G401 (cell line): ENCODE results near the gene LMO1. TPM values are rescaled to one million over a fixed set of nuclear protein-coding genes. Genes with fewer than 3 reads are reported as not detected.

ENCODE experiments used
- DNase-seq: peaks from one replicate; pipeline ENCODE4 v3.0.0-alpha.2; 2015; ENCODE audit warnings: low spot score
- in situ Hi-C: cut with HindIII; loops from 2 replicates; pipeline ENCODE4 v1.10.0; 2016; ENCODE audit warnings: low sequenced_read_pairs, mixed read lengths
- total RNA-seq: library from RNA; depleted of rRNA; stranded (reverse); fragments of >200 nt; shearing (Covaris generic); gene quantifications from 2 replicates; pipeline ENCODE4 v1.2.3, GENCODE V29; 2014; rRNA removed

LMO1 gene
- total RNA-seq = not detected in 2 replicates

DNA sequence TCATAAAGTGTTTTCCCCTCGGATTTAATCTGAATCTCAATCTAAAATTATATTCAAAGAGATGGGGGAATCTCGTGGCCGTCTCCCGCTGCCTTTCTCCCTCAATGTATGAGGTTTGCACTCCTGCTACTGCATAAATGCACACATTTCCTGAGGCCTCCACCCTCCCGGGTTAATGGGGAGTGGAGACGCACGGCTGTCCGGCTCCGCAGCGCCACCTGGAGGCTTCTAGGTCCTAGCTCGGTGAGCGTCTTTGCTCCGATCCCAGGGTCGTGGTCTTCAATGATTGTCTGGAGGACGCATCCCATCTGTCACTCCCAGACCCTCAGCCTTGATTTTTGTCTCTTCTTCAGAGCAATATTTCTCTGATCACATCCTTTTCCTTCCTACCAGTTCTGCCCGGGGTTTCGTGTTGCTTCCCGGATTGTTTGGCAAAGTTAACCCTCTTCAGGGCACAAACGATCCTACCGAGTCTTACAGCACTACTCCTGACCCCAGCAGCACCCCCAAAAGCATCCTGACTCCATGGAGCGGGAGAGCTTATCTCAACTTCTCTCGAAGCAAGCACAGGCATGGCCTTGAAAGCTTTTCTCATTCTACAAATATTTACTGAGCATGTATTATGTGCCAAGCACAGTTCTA, at the start of gene LMO1:
TSS of gene LMO1 (minus strand) at position 110 of the 642 bp plus-strand sequence. CDS start 516 bp downstream, outside the sequence.
- peak; percentile 87 for DNase-seq
- in situ Hi-C loops = no loop called here

DNA sequence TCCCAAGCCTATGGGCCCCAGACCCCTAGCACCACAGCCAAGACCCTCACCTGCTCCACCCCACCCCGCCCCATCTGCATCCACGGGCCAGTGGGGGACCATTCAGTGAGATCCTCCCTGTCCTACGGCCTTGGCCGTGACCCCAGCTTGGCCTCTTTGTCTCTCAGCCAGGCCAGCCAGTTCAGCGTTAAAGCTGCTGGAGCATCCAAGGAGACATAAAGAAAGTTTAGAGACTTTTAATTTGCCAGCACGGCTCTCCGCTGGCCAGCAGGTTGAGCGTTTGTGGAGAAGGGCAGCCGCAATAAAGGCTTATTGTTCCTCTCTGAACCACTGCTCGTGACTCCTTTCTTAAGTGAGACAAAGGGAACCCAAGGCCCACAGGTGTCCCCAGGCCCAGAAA, 49.3 kb upstream of the LMO1 start:
- in situ Hi-C loops = no loop called here
- DNase-seq = no peak

DNA sequence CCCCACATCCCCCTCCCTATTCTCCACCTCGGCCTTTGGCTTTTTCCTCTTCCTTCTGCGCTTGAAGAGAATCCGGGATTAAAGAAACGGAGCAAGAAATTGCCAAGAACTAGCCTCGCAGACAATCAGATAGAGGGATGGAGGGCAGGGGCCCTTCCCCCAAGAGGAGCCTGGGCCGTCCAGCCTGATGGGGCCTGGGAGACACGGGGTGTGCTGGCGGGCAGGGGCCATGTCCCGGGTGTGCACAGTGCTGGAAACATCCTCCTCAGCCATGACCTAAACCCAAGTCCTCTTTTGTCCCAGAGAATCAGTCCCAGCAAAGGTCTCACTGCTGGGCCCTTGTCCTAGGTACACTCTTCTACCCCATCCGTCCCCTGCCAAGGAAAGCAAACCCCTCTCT, 47.7 kb upstream of the LMO1 start:
- in situ Hi-C loops = no loop called here

DNA sequence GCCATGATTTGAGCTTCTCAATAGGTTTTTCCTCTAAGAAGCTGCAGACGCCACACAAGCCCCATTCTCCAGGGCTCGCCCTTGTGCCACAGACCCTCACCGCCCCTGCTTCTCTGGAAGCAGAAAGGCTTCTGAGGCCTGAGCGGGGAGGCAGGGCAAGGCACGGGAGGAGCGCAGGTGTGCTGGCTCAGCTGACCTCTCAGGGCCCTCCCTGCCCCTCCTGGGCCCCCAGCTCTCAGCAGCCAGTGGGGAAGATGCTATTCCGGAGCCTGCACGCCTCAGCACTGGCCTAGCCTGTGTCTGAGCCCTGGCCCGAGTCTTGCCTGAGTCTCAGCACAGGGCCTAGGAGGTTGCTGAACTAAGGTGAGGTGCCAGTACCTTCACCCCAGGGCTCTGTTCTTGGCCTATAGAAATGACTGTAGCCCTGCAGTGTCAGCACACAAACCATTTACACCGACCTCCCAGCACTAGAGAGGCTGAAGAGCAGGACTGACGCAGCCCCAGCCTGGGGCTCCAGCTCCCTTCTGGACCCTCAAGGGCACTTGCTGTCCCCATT, 47.1 kb upstream of the LMO1 start:
- in situ Hi-C loops = no loop called here
- DNase-seq = no peak

More for the DNA sequence above, 47.7 kb upstream of the LMO1 start:
- no peak for DNase-seq

DNA sequence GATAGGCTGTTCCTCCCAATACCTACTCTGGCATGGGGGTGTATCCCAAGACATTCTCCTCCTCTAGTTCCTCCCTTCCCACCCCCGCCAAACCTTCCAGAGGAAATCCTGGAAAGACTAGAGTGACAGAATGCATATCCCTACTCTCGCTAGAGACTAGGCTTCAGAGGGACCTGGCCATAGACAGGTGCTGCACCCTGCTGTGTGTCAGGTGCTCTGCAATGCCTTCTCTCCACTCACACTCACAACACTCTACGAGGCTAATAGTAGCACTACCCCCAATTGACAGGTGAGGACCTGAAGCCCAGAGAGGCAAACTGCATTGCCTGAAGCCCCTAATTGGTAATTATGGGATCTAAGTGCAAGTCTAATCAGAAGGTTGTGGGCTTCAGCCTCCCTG, 46.2 kb upstream of the LMO1 start:
- no peak for DNase-seq
- in situ Hi-C loops = no loop called here

DNA sequence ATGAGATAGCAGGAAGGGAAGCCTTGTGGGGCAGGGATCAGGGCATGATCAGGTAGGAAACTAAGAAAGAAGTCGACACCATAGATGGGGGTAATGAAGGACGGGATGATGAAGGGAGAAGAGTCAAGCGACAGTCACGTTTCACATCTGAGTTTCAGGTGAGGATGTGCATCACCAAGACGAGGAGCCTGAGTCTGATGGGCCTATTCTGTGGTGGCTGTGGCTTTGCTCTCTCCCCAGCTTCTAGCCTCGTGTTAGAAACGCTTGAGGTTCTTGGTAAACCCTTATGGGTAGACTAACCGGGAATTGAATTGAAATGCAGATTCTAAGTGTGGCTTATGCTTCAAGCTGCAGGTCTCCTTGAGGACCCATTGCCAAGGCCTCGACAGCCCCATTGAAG, 45.6 kb upstream of the LMO1 start:
- no peak for DNase-seq
- in situ Hi-C loops = no loop called here

DNA sequence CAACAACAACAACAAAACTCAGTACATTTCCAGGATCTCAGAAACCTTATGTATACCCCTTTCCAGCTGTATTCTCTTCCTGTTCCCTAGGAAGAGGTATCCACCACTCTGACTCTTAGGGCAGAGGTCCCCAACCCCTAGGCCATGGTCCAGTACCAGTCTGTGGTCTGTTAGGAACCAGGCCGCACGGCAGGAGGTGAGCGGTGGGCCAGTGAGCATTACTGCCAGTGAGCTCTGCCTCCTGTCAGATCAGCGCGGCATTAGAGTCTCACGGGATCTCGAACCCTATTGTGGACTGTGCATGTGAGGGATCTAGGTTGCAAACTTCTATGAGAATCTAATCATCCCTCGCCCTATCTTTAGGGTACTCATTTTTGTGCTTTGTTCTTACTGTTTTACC, 43.9 kb upstream of the LMO1 start:
- no peak for DNase-seq
- in situ Hi-C loops = no loop called here

DNA sequence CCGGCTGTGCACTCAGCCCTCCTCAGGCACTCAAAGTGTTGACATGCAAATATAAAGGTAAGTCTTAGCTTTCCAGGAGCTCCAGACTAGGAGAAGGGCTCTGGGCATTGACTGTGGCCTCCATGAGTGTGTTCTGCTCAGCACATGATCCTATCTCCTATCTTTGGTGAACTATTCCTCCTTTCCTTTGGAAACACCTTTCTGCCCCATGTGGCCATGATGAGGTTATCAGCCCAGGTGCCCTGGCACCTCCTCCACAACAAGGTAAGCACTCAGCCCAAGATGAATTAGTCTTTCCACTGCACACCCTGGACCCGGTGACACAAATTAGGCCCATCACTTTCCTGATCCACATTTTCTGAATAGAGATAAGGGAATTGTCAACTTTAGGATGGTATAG, 37.9 kb upstream of the LMO1 start:
- no peak for DNase-seq
- in situ Hi-C loops = no loop called here

DNA sequence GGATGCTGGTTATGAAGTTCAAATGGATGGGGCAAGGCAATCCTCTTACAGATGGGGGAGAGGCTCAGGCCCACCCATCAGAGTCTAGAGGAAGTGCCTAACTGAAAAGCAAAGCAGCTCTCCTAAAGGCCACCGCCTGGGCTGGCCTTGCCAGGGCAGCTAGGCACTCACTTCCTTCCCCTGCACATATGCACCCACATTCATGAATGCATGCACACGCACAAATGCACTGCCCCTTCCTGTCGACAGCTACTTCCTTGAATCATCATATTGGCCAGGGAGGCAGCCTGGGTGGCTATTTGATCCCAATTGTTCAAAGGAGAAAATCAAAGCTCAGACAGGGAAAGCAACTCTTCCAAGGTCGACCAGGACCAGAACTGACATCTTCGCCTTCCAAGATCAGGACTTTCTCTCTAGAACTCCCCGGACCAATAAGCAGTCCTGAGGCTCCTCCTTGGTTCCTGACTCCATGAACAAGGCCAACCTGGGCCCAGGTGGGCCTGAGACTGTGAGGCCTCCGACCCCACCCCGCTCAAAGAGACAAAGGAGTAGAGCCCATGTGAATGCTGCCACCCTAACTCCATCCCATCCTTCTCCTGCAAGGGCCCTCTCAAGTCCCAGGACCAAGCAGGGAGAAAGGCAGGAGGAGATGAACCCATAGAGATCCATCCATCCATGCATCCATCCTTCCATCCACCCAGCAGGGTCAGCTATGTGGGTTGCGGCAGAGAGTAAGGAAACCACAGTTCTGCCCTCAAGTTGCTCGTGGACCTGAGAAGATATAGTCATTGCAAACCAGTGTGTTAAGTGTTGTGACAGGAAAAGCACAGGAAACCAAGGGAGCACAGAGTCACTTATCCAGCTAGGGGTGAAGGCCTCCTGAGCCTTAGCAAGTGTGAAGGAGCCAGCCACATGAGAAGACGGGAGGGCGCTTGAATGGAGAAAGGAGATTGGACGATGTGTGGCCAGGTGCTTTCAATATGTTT, 35.4 kb upstream of the LMO1 start:
- in situ Hi-C loops = no loop called here
- DNase-seq = no peak

DNA sequence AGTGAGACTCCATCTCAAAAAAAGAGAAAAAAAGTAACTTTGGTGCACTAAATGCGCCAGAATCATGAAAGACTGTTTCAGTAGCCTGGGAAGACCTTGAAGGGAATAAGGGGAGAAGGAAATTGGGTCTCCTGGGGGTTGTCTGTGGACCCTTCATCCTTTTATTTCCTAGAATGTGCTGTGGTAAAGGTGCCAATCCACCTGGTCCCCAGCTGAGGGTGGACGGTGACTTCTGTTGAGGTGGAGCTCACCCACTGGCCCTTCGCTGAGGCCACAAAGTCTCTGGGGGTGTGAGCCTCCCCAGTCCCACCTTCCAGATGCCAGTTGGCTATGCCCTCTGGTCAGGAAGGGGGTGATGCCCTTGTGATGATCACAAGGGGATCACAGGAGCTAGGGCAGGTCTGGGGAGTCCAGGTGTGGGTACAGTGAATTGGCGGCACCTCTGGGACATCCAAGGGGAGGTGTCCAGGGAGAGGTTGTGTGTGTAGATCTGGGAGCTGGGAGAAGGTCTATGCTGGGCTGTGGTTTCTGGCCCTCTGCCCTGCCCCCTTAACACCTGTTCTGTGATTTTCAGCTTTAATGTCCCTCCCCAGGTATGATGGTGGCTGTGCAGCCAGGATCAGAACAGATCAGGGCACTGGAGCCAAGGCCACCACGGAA, 34.2 kb upstream of the LMO1 start:
- in situ Hi-C loops = no loop called here
- DNase-seq = no peak

DNA sequence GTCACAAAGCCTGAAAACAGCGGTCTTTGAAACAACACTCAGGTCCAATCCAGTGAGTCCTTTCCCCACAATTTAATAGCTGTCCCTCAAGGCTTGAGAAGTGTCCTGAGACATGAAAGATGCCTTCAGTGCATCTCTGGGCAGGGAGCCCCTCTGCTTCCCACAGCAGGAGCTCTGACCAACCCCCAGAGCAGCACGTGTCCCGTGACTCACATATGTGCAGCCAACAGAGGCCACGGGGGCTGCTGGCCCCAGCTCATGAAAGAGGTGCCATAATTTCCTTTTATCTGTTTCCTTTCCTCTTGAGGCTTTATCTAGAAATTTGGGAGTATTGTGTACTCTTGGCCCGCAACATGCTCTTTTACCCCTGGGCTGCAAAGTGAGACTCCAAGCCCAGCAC, 33.2 kb upstream of the LMO1 start:
- no peak for DNase-seq

DNA sequence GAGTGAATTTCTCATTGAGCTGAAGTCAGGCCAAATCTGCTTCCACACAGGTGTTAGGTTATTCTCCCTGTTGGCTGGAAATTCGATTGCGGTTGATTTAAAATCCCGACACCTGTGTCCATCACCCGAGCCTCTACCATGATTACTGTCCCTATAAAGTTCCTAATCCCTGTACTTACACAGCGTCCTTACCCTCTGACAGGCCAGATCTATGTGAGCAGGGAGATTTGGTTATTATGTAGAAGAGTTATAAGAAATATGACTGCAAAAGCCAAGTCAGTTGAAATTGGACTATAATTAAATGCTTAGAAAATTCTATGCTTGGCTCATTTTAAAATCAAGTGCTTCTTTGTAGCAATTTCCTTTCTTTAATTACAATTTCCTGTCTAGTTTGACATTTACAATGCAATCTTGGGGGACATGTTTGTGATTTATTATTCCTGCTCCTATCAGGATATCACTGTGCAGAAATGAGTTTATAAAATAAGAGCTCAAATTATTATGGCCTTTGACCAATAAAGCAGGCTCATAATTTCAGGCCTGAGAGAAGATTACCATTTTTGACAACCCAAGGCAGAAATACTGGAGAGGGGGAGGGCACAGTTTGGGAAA, 32.5 kb upstream of the LMO1 start:
- DNase-seq = no peak
- in situ Hi-C loops = no loop called here

More for the DNA sequence above, 33.2 kb upstream of the LMO1 start:
- in situ Hi-C loops = no loop called here

DNA sequence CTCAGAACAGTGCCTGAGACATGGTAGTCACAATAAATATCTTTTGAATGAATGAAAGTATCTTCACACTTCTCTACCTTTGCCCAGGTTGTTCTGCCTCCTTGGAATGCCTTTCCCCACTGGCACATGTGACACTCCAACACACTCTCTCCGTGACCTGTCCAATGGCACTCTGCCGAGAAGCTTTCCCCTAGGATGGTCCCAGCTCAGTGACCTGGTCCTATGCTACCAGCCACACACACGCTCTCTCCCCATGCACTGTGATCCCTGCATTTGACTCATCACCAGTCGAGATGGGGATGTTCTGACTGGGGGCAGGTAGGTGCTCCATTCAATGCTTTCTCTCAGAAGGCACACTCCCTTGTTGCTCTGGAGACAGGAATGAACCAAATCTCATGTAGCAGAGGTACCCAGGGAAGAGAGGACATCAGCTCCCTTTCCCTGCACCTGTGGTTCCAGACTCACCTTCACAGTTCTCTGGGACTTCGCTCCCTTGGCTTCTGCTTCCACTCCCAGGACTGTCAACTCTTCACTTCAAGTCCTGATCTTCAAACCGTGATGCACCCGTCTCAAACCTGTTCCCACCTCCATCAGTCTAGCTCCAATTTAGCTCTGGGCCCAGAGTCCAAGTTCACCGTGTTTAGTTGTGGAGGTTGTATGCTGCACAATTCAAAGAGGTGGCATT, 30.7 kb upstream of the LMO1 start:
- in situ Hi-C loops = no loop called here
- DNase-seq = no peak

DNA sequence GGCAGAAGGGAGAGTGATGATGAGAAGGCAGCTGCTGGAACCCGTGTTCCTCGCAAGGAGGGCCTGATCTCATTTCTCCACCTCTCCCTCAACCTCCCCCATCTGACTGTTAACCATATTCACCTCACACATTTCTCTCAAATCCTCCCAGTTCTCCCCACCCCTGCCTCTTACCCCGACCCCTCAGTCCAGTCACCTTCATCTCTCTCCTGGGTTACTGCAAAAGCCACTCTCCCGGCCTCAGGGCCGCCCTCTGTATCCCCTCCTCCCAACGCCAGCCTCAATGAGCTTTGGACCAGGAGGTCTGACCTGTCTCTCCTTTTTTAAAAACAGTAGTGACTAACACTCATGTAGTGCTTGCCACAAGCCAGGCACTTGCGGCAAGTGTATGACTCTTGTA, 29.5 kb upstream of the LMO1 start:
- no peak for DNase-seq

DNA sequence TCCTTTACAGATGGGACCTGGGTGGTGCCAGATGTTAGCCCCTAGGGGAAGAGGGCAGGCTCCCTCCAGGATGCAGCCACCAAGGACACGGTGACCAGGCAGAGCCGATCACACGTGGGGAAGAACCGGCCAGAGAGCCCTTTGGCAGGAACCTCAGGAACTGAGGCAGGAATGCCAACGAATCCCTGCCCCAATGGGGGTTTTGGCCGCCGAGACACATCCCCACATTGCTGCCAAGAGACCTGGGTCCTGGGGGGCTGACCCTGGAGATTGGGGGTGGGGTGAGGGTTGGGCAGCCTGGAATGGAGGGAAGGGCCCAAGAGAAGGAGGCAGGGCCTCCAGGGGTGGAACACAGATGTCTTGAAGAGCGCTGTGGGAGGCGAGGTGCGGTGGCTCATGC, 28.7 kb upstream of the LMO1 start:
- no peak for DNase-seq
- in situ Hi-C loops = no loop called here

More for the DNA sequence above, 29.5 kb upstream of the LMO1 start:
- in situ Hi-C loops = no loop called here

DNA sequence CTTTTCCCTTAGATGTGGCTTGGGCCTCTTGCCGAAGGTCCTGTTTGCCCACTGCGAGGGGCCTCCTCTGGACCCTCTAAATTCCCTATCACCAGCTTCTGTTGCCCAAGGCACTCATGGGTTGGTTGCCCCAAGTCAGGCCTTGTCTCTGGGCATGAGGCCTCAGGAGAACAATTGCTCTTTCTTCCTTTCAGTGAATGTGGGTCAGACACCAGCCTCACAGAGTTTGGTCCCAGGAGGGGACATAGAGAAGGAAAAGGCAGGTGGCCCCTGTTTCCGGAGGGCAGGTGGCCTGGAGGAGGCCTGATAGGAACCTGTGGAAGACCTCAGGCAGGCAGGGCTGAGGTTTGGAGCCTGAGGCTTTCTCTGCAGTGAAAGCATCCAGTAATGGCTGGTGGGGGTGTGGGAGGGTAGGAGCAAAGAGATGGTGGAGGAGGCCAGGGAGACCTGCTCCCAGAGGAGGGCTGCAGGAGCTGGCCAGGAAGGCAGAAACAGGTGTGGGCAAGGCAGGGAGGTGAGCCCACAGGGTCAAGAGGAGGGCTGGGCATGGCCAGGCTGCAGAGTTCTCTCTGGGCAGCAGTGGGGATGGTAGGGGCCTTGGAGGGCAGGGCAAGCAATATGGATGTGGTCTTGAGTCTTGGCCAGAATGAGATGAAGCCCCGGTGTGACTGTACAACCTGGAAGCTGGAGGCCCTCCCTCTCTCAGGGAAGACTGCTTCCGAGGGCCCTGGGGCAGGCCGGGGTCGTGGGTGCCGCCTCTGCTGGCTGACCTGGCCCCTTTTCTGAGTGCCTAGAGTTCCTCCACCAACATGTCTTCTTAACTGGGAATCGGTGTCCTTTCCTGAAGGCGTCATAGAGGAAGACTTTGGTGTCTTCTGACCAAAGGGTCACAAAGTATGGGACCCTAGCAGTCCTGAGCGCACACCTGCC, 28.0 kb upstream of the LMO1 start:
- in situ Hi-C loops = no loop called here
- no peak for DNase-seq

DNA sequence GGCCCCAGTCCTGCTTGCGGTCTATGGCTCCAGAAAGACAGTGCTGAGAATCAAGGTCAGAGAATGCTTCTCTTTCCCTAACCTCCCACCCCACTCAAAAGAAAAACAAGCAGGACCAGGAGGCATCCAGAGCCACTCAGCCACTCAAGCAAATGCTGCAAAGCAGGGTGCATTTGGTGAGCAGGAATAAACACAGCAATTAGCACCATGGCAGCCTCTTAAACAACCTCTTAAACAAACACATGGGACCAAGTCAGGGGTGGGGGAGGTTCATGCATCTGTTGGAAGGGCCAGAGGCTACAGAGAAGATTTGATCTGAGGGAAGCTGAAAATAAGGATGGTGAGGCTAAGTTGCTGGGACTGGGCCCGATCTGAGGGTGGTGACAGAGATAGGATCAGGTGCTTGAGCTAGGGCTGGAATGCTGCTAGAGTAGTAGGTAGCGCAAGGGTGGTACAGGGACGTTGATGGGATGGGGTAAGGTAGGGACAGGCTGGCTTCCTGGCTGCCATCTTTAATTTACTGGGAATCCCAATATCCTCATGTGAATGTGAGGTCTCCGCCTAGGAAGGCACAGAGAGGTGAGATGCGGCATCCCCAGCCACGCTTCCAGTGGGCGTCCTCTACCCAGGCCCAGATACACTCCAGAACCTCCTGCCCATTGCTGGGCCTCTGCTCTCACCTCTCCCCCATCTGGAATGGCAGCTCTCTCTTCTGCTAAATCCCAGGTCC, 26.6 kb upstream of the LMO1 start:
- in situ Hi-C loops = no loop called here
- DNase-seq = no peak
